Adrenal gland (tissue), 19 donors: ENCODE measurements around the gene INHBA. TPM values are rescaled to one million over a fixed set of nuclear protein-coding genes. Genes with fewer than 3 reads are reported as not detected.

Source experiments
- DNase-seq, 7 donors: peaks; one replicate each; pipeline ENCODE4 v3.0.0-alpha.2; 2019 to 2020
- H3K27ac ChIP-seq, 5 donors: fragments of 200-600 bp; sonication (generic) in 4 of 5; 1 replicate in 3 of 5; 2 replicates in 2 of 5; pipeline versions ENCODE4 v1.5.1 to v1.8.0; 2016 to 2020; ENCODE audit warnings: mild to moderate bottlenecking in 1 of 5
- H3K27me3 ChIP-seq: fragments of 200-600 bp; 2 replicates; pipeline ENCODE4 v1.8.0; 2021
- H3K36me3 ChIP-seq, 2 donors: fragments of 200-600 bp; replicated peaks in 1 of 2; 1 replicate in 1 of 2; 2 replicates in 1 of 2; pipeline versions ENCODE4 v1.5.1 to v1.8.0; 2018 to 2022
- H3K4me1 ChIP-seq, 2 donors: fragments of 200-600 bp; replicated peaks in 1 of 2; 1 replicate in 1 of 2; 2 replicates in 1 of 2; pipeline versions ENCODE4 v1.5.1 to v1.8.0; 2018 to 2021
- H3K4me3 ChIP-seq, 4 donors: fragments of 200-600 bp; sonication (generic) in 3 of 4; one replicate each; pipeline ENCODE4 v1.5.1; 2016 to 2018
- H3K9me3 ChIP-seq, 3 donors: fragments of 200-600 bp; sonication (generic) in 1 of 3; replicated peaks in 1 of 3; 1 replicate in 2 of 3; 2 replicates in 1 of 3; pipeline versions ENCODE4 v1.5.1 to v1.8.0; 2016 to 2021
- POLR2A ChIP-seq, 2 donors: fragments of 450-650 bp; IDR thresholded peaks; one replicate each; pipeline ENCODE4 v1.6.1; 2017; ENCODE audit warnings: antibody characterized with exemption in 2 of 2, mild to moderate bottlenecking in 2 of 2, moderate library complexity in 1 of 2
- WGBS, 4 donors: extraction: QIAGEN DNeasy Blood & Tissue Kit in 2 of 4; methylation state at CpG; one replicate each; pipeline versions ENCODE4 v1.1.5 to v1.1.7; 2013 to 2017; 5-methylcytosine and 5-hydroxymethylcytosine counted together
- intact Hi-C, 2 donors: fragments of 100-400 bp; cut with DNase I; formaldehyde crosslinking; loops; one replicate each; pipeline versions ENCODE4 v1.14.1 to v1.15.0; 2022 to 2023
- long read RNA-seq, 10 donors: library from polyadenylated mRNA in 3 of 10; unstranded in 2 of 10; stranded (forward) in 1 of 10; transcript quantifications; one replicate each; pipeline ENCODE4 v2.0.0 and lab custom pipeline, GENCODE V29; 2021 to 2026
- polyA plus RNA-seq, 3 donors: library from polyadenylated mRNA; stranded (reverse); fragments of 200-250 nt in 2 of 3; fragments of 350-450 nt in 1 of 3; fragmentation: Illumina TruSeq in 1 of 3; extraction: RNeasy Lipid Tissue Mini Kit (QIAGEN cat#74804) in 1 of 3; gene quantifications; one replicate each; pipeline ENCODE4 v1.2.3, GENCODE V29; 2013 to 2014
- total RNA-seq, 9 donors: library from RNA; depleted of rRNA in 4 of 9; stranded (reverse); fragments of >200 nt in 4 of 9; fragments of 120-200 nt in 1 of 9; fragmentation: NEBNext Ultra II Directional in 1 of 9; extraction: Animal tissue kit (Norgen Biotek cat#: 25700) in 1 of 9; gene quantifications; one replicate each; pipeline versions ENCODE4 v1.1.0 to v1.2.4, GENCODE V29; 2013 to 2023
- TF ChIP-seq, protein P1 (sequence below), 6 experiments: fragments of 450-650 bp in 4 of 6; fragments of 200-600 bp in 2 of 6; sonication (generic) in 1 of 6; IDR thresholded peaks; 1 replicate in 5 of 6; 2 replicates in 1 of 6; pipeline versions ENCODE4 v1.5.1 to v1.8.0; 2016 to 2021; ENCODE audit warnings: antibody characterized with exemption in 6 of 6, mild to moderate bottlenecking in 2 of 6, moderate library complexity in 1 of 6
- donor health status: healthy with polysubstance abuse.
- donor health status: Bipolar disorder and iron deficiency.
- donor health status: DM: yes; HTN: yes; CAD: no.
- donor health status: DM: no; HTN: no; CAD: no.
- donor health status: DM: no; HTN: no; CAD: no.
- donor health status: DM: yes; HTN: yes; CAD: no.

INHBA gene
- total RNA-seq (1 to 10 TPM in 4 of 9 donors, under 1 TPM in 5; 0.35 to 4.1 (median 0.83) TPM), polyA plus RNA-seq (1 to 10 TPM in 1 of 3 donors, under 1 TPM in 2; 0.71 to 1.4 (median 0.95) TPM)
- long read RNA-seq, donor 1, result 0 reads
- long read RNA-seq, donor 2, result 0 reads
- long read RNA-seq, donor 3, result 0 reads
- long read RNA-seq, donor 4, partial matches to known transcripts, result 0 of 1 reads
- long read RNA-seq, donor 4, other reads (novel, unspliced or antisense), result 1 of 1 reads
- long read RNA-seq, donor 5, result 0 reads
- long read RNA-seq, donor 6, partial matches to known transcripts, result 0 of 2 reads
- long read RNA-seq, donor 6, other reads (novel, unspliced or antisense), result 0 of 2 reads
- long read RNA-seq, donor 7, result 0 reads
- long read RNA-seq, donor 8, result 0 reads
- long read RNA-seq, donor 9, result 0 reads
- long read RNA-seq, donor 10, result 0 reads

DNA sequence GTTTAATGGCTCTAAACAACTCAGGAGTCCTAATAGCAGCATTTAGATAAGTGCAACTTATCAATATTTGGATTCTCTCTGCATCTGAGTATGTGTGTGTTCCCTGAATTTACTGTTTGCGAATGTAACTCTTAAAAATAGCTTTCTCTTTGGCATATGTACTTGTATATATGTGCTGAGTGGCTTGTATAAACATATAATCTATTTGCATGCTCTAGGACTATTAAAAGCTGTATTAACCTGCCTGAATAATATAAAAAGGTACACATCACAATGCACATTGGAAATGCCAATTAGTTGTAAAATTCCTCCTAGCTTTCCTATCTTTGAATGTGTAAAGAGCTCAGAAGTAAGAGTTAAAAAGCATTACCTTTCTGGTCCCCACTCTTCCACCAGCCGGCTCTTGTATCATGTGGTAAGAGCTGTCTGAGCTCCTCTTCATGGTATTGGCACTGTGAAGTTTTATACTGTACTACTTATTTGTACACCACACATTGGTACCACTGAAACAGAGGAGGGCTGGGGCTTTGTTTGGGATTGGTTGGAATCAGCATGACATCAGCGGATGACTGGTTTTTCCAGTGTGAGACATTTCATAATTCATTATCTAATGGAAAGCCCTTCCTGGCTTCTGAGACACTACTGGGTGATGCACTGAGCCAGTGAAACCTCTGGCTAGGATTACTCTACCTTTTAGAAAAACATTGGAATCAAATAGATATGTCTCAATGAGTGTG lies at the start of gene INHBA:
TSS of gene INHBA (minus strand) at position 456 of the 737 bp plus-strand sequence. CDS start 2,716 bp downstream, outside the sequence.
- no peaks in the 10 kb centered on the region for H3K9me3 ChIP-seq
- TF ChIP-seq, protein P1, sequence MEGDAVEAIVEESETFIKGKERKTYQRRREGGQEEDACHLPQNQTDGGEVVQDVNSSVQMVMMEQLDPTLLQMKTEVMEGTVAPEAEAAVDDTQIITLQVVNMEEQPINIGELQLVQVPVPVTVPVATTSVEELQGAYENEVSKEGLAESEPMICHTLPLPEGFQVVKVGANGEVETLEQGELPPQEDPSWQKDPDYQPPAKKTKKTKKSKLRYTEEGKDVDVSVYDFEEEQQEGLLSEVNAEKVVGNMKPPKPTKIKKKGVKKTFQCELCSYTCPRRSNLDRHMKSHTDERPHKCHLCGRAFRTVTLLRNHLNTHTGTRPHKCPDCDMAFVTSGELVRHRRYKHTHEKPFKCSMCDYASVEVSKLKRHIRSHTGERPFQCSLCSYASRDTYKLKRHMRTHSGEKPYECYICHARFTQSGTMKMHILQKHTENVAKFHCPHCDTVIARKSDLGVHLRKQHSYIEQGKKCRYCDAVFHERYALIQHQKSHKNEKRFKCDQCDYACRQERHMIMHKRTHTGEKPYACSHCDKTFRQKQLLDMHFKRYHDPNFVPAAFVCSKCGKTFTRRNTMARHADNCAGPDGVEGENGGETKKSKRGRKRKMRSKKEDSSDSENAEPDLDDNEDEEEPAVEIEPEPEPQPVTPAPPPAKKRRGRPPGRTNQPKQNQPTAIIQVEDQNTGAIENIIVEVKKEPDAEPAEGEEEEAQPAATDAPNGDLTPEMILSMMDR (IDR thresholded peaks at IDR 0.05), result no peak
- peak in 1 of 2 donors; percentile 22 for TF ChIP-seq POLR2A (IDR thresholded peaks at IDR 0.05)
- peaks cover 8 to 11% of the 10 kb centered on the region in 2 donors for H3K4me1 ChIP-seq
- DNase-seq, result peak in 5 of 7 donors; percentile 44 to 69 (median 45)
- 53 to 72% (median 66%) methylated on average over 3 of the region's 3 CpGs for WGBS, 4 donors
- H3K36me3 ChIP-seq, result no peaks in the 10 kb centered on the region
- peak within 1 kb of the TSS in 1 of 5 donors; percentile 18 for H3K27ac ChIP-seq
- no peak within 1 kb of the TSS for H3K4me3 ChIP-seq
- intact Hi-C loops, result loop anchor here in 1 of 2 donors (10.0 kb wide), 1 partner anchor 698 kb away; no protein-coding TSS in a partner anchor
- H3K27me3 ChIP-seq, result no peaks in the 10 kb centered on the region

DNA sequence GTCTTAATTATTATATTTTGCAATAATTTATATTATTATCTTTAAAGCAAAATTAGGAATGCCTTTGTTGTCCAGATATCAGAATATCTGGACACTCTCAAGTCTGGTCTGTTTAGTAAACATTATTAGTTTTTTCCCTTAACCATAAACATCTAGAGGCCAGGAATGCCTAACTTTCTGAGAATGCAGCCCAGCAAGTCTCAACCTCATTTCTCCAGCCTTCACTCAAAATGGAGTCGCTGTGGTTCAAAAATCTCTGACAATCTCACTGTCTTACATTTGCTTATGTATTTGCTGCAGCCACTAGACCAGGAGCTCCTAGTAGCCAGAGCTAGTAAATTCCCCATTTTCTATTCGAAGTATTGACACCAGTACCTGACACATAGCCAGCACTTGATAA lies 49.7 kb upstream of the INHBA start:
- H3K4me3 ChIP-seq, result no peak overlapping the region
- no peaks in the 10 kb centered on the region for H3K36me3 ChIP-seq
- H3K27ac ChIP-seq, result no peak overlapping the region
- no peaks in the 10 kb centered on the region for H3K27me3 ChIP-seq
- no peak for DNase-seq
- no peaks in the 10 kb centered on the region for H3K4me1 ChIP-seq
- H3K9me3 ChIP-seq, result no peaks in the 10 kb centered on the region
- intact Hi-C loops, result no loop called here
- 79 to 82% (median 80%) methylated on average over 2 of the region's 2 CpGs for WGBS, 4 donors
- TF ChIP-seq, protein P1 (IDR thresholded peaks at IDR 0.05), result no peak
- no peak for TF ChIP-seq POLR2A (IDR thresholded peaks at IDR 0.05)

DNA sequence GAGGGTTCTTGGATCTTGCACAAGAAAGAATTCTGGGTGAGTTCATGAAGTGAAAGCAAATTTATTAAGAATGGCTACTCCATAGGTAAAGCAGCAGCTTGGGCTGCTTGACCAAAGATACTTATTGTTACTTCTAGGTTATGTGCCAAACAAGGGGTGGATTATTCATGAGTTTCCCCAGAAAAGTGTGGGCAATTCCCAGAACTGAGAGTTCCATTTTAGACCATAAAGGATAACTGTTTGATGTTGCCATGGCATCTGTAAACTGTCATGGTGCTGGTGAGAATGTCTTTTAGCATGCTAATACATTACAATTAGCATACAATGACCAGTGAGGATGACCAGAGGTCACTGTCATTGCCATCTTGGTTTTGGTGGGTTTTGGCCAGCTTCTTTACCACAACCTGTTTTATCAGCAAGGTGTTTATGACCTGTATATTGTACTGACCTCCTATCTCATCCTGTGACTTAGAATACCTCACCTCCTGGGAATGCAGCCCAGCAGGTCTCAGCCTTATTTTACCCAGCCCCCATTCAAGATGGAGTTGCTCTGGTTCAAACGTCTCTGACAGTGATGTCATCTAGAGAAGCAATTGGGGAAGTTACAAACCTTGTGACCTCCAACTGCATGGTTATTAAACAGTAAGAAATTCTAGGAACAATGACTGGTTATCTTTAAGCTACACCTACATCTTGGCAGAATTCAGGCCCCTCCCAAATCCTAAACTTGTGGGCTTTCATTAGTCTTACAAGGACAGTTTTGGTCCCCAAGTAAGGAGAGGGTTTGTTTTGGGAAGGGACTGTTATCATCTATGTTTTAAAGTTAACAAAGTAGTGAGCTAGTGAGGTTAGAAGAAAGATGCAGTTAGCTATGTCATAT lies 48.0 kb upstream of the INHBA start:
- intact Hi-C loops, result no loop called here
- TF ChIP-seq, protein P1 (IDR thresholded peaks at IDR 0.05), result no peak
- TF ChIP-seq POLR2A (IDR thresholded peaks at IDR 0.05), result no peak
- no peaks in the 10 kb centered on the region for H3K9me3 ChIP-seq
- no peak overlapping the region for H3K4me3 ChIP-seq
- no peaks in the 10 kb centered on the region for H3K4me1 ChIP-seq
- no peaks in the 10 kb centered on the region for H3K36me3 ChIP-seq
- no peak overlapping the region for H3K27ac ChIP-seq
- 25 to 43% (median 30%) methylated on average over 1 of the region's 1 CpG for WGBS, 4 donors
- no peaks in the 10 kb centered on the region for H3K27me3 ChIP-seq
- no peak for DNase-seq
